RWPE2 (cell line): ENCODE results near the gene CXCL5.

Source experiments
- ATAC-seq: fragments of 200-7000 bp; cut with Tn5 transposase; 3 replicates; pipeline ENCODE4 v1.9.1; 2021; ENCODE audit warnings: low read depth
- DNase-seq: peaks from one replicate; pipeline ENCODE4 v3.0.0-alpha.2; 2020; ENCODE audit warnings: low spot score
- H3K27ac ChIP-seq: fragments of 450-650 bp; 2 replicates; pipeline ENCODE4 v1.5.1; 2017; ENCODE audit warnings: mild to moderate bottlenecking; ENCODE audit not compliant: poor library complexity, severe bottlenecking
- H3K27me3 ChIP-seq: fragments of 250-450 bp; sonication (Bioruptor Pico); 2 replicates; pipeline ENCODE4 v1.5.1; 2021; ENCODE audit warnings: mild to moderate bottlenecking, moderate library complexity; ENCODE audit not compliant: insufficient read depth, poor library complexity, severe bottlenecking
- H3K36me3 ChIP-seq: fragments of 250-450 bp; sonication (Bioruptor Pico); 2 replicates; pipeline ENCODE4 v1.5.1; 2020; ENCODE audit warnings: low read depth, mild to moderate bottlenecking, moderate library complexity
- H3K4me1 ChIP-seq: fragments of 250-450 bp; sonication (Bioruptor Pico); 2 replicates; pipeline ENCODE4 v1.5.1; 2021; ENCODE audit warnings: mild to moderate bottlenecking, moderate library complexity; ENCODE audit not compliant: insufficient read depth, poor library complexity, severe bottlenecking
- H3K4me3 ChIP-seq: fragments of 250-450 bp; sonication (Bioruptor Pico); 2 replicates; pipeline ENCODE4 v1.5.1; 2021; ENCODE audit warnings: mild to moderate bottlenecking, moderate library complexity; ENCODE audit not compliant: severe bottlenecking
- H3K9me3 ChIP-seq: fragments of 250-450 bp; sonication (Bioruptor Pico); 2 replicates; pipeline ENCODE4 v1.5.1; 2021; ENCODE audit warnings: mild to moderate bottlenecking, moderate library complexity; ENCODE audit not compliant: severe bottlenecking
- CTCF ChIP-seq: fragments of 450-650 bp; IDR thresholded peaks from one replicate; pipeline ENCODE4 v1.5.1; 2017; ENCODE audit warnings: mild to moderate bottlenecking, moderate library complexity; ENCODE audit not compliant: poor library complexity, severe bottlenecking

CXCL5 gene

GRCh38 chr4:74016068-74016467, 17.6 kb upstream of the CXCL5 start:
- Histone ChIP-seq H3K4me3 (no peak overlapping the region), H3K9me3 (peaks cover 4% of the 10 kb centered on the region), H3K4me1 (peaks cover 18% of the 10 kb centered on the region), H3K27me3 (no peaks in the 10 kb centered on the region), H3K27ac (peak overlapping the region; percentile 43), H3K36me3 (no peaks in the 10 kb centered on the region)
- no peak for TF ChIP-seq CTCF
- ATAC-seq (peak; percentile 73; the same call in 2 of the 3 replicates), DNase-seq (no peak)

- H3K4me3 ChIP-seq: no peak overlapping the region
- no peak for DNase-seq
- H3K36me3 ChIP-seq: no peaks in the 10 kb centered on the region
- H3K27me3 ChIP-seq: no peaks in the 10 kb centered on the region
- H3K4me1 ChIP-seq: peaks cover 18% of the 10 kb centered on the region
- peak overlapping the region; percentile 43 for H3K27ac ChIP-seq
- no peak for TF ChIP-seq CTCF
- ATAC-seq: no peak
- H3K9me3 ChIP-seq: peaks cover 4% of the 10 kb centered on the region
Measured at GRCh38 chr4:74015126-74015780, 16.8 kb upstream of the CXCL5 start.

GRCh38 chr4:74014332-74014731, 15.9 kb upstream of the CXCL5 start:
- H3K36me3 ChIP-seq: no peaks in the 10 kb centered on the region
- no peaks in the 10 kb centered on the region for H3K27me3 ChIP-seq
- no peak for TF ChIP-seq CTCF
- DNase-seq (no peak), ATAC-seq (no peak)
- peaks cover 18% of the 10 kb centered on the region for H3K4me1 ChIP-seq
- no peak overlapping the region for H3K4me3 ChIP-seq
- no peak overlapping the region for H3K27ac ChIP-seq
- peaks cover 4% of the 10 kb centered on the region for H3K9me3 ChIP-seq

- ATAC-seq: no peak
- no peak for DNase-seq
- no peak overlapping the region for H3K27ac ChIP-seq
- no peaks in the 10 kb centered on the region for H3K27me3 ChIP-seq
- no peaks in the 10 kb centered on the region for H3K36me3 ChIP-seq
- H3K4me3 ChIP-seq: no peak overlapping the region
- H3K4me1 ChIP-seq: peaks cover 18% of the 10 kb centered on the region
- TF ChIP-seq CTCF: no peak
- H3K9me3 ChIP-seq: peaks cover 4% of the 10 kb centered on the region
Measured at GRCh38 chr4:74013264-74013663, 14.8 kb upstream of the CXCL5 start.

GRCh38 chr4:74012130-74012529, 13.7 kb upstream of the CXCL5 start:
- Histone ChIP-seq H3K4me1 (peaks cover 18% of the 10 kb centered on the region), H3K27ac (no peak overlapping the region), H3K36me3 (no peaks in the 10 kb centered on the region), H3K4me3 (no peak overlapping the region), H3K27me3 (no peaks in the 10 kb centered on the region), H3K9me3 (peaks cover 4% of the 10 kb centered on the region)
- ATAC-seq (no peak), DNase-seq (no peak)
- no peak for TF ChIP-seq CTCF
